ENCODE measurements around the gene SLC12A3.

SLC12A3 gene

GRCh38 chr16:56858374-56858773 is 6.6 kb upstream of the SLC12A3 start:
- H4K20me1 ChIP-seq (ENCODE audit: insufficient read depth, low read length) = no peaks in the 10 kb centered on the region
- no peak for DNase-seq
- H3K9ac ChIP-seq (ENCODE audit: low read depth, low read length) = no peak overlapping the region
- no peaks in the 10 kb centered on the region for H3K27me3 ChIP-seq (ENCODE audit: insufficient read depth, low read length, poor library complexity)
- no peak for ATAC-seq (ENCODE audit: insufficient read depth, low read depth)
- no peaks in the 10 kb centered on the region for H3K9me3 ChIP-seq (ENCODE audit: insufficient read depth, low read length, severe bottlenecking)
- H2AFZ ChIP-seq (ENCODE audit: low read depth, low read length) = no peak overlapping the region
- H3K36me3 ChIP-seq (ENCODE audit: insufficient read depth, low read length) = no peaks in the 10 kb centered on the region
- peaks cover 28% of the 10 kb centered on the region for H3K4me1 ChIP-seq (ENCODE audit: insufficient read depth, low read length)
- H3K27ac ChIP-seq (ENCODE audit: low read length) = no peak overlapping the region
- no peak overlapping the region for H3K4me2 ChIP-seq (ENCODE audit: insufficient read depth, low read length)
- TF ChIP-seq CTCF (IDR thresholded peaks at IDR 0.05; ENCODE audit: borderline replicate concordance, extremely low read depth, low read length, poor library complexity, severe bottlenecking) = no peak
- TF ChIP-seq EZH2 (IDR thresholded peaks at IDR 0.05; ENCODE audit: borderline replicate concordance, low read depth, low read length, severe bottlenecking) = no peak
- H3K4me3 ChIP-seq (ENCODE audit: low read depth in 1 of 2, low read length in 2 of 2) = no peak overlapping the region
- H3K79me2 ChIP-seq (ENCODE audit: insufficient read depth, low read length) = no peaks in the 10 kb centered on the region

- Histone ChIP-seq H3K27me3 (ENCODE audit: insufficient read depth, low read length, poor library complexity) (no peaks in the 10 kb centered on the region), H3K79me2 (ENCODE audit: insufficient read depth, low read length) (no peaks in the 10 kb centered on the region), H2AFZ (ENCODE audit: low read depth, low read length) (no peak overlapping the region), H3K36me3 (ENCODE audit: insufficient read depth, low read length) (no peaks in the 10 kb centered on the region), H3K27ac (ENCODE audit: low read length) (peak overlapping the region; percentile 71), H3K4me2 (ENCODE audit: insufficient read depth, low read length) (no peak overlapping the region), H3K9me3 (ENCODE audit: insufficient read depth, low read length, severe bottlenecking) (no peaks in the 10 kb centered on the region), H3K9ac (ENCODE audit: low read depth, low read length) (no peak overlapping the region; the same call in 1 of the 2 replicates), H3K4me3 (ENCODE audit: low read depth in 1 of 2, low read length in 2 of 2) (no peak overlapping the region), H3K4me1 (ENCODE audit: insufficient read depth, low read length) (peaks cover 28% of the 10 kb centered on the region), H4K20me1 (ENCODE audit: insufficient read depth, low read length) (no peaks in the 10 kb centered on the region)
- no peak for ATAC-seq (ENCODE audit: insufficient read depth, low read depth)
- TF ChIP-seq EZH2 (IDR thresholded peaks at IDR 0.05; ENCODE audit: borderline replicate concordance, low read depth, low read length, severe bottlenecking) (no peak), CTCF (IDR thresholded peaks at IDR 0.05; ENCODE audit: borderline replicate concordance, extremely low read depth, low read length, poor library complexity, severe bottlenecking) (no peak)
- DNase-seq = no peak
Observed at GRCh38 chr16:56859636-56860035, 5.4 kb upstream of the SLC12A3 start.

- DNase-seq = peak; percentile 82
- H3K79me2 ChIP-seq (ENCODE audit: insufficient read depth, low read length) = no peaks in the 10 kb centered on the region
- peak overlapping the region in 1 of 2 experiments; percentile 15; a peak in 1 of 4 replicates for H3K4me3 ChIP-seq (ENCODE audit: low read depth in 1 of 2, low read length in 2 of 2)
- H3K4me2 ChIP-seq (ENCODE audit: insufficient read depth, low read length) = peak overlapping the region; percentile 48
- H3K27me3 ChIP-seq (ENCODE audit: insufficient read depth, low read length, poor library complexity) = no peaks in the 10 kb centered on the region
- peak; percentile 95 for ATAC-seq (ENCODE audit: insufficient read depth, low read depth)
- no peaks in the 10 kb centered on the region for H3K9me3 ChIP-seq (ENCODE audit: insufficient read depth, low read length, severe bottlenecking)
- H3K27ac ChIP-seq (ENCODE audit: low read length) = peak overlapping the region; percentile 71
- no peak for TF ChIP-seq EZH2 (IDR thresholded peaks at IDR 0.05; ENCODE audit: borderline replicate concordance, low read depth, low read length, severe bottlenecking)
- no peak for TF ChIP-seq CTCF (IDR thresholded peaks at IDR 0.05; ENCODE audit: borderline replicate concordance, extremely low read depth, low read length, poor library complexity, severe bottlenecking)
- H4K20me1 ChIP-seq (ENCODE audit: insufficient read depth, low read length) = no peaks in the 10 kb centered on the region
- peaks cover 28% of the 10 kb centered on the region for H3K4me1 ChIP-seq (ENCODE audit: insufficient read depth, low read length)
- H3K36me3 ChIP-seq (ENCODE audit: insufficient read depth, low read length) = no peaks in the 10 kb centered on the region
- H3K9ac ChIP-seq (ENCODE audit: low read depth, low read length) = peak overlapping the region; percentile 31
- no peak overlapping the region for H2AFZ ChIP-seq (ENCODE audit: low read depth, low read length)
Observed at GRCh38 chr16:56860226-56861020, 4.6 kb upstream of the SLC12A3 start.
